A673 (cell line): ENCODE data around the gene SLC25A21. TPM values are rescaled to one million over a fixed set of nuclear protein-coding genes. Genes with fewer than 3 reads are reported as not detected.

Experiments
- BruUV-seq: library from RNA; stranded (reverse); fragments of 400-500 nt; replicated peaks from 2 replicates; lab custom pipeline; 2021; lab: Mats Ljungman, UMichigan
- CTCF ChIA-PET: fragments of 300-600 bp; sonication (Branson Sonifier 250); formaldehyde crosslinking; loops from one replicate; lab custom pipeline; 2022; ENCODE audit warnings: antibody characterized with exemption; lab: Charles Lee
- POLR2A ChIA-PET: fragments of 300-600 bp; sonication (Branson Sonifier 250); formaldehyde crosslinking; loops from one replicate; lab custom pipeline; 2022; ENCODE audit warnings: antibody characterized with exemption; ENCODE audit not compliant: low non-redundant PET; lab: Charles Lee
- DNase-seq: peaks from one replicate; pipeline ENCODE4 v3.0.0-alpha.2; 2015; ENCODE audit warnings: low spot score
- H3K27ac ChIP-seq: fragments of 200-600 bp; sonication (generic); 2 replicates; pipeline ENCODE4 v1.5.1; 2016; ENCODE audit warnings: mixed run types, low read depth, mild to moderate bottlenecking, mixed read lengths, antibody characterized with exemption, low read length; ENCODE audit not compliant: poor library complexity, severe bottlenecking
- H3K27me3 ChIP-seq: fragments of 200-600 bp; sonication (generic); replicated peaks from 2 replicates; pipeline ENCODE4 v1.6.1; 2017; ENCODE audit warnings: mixed run types, low read depth, mild to moderate bottlenecking, mixed read lengths, antibody characterized with exemption, low read length; ENCODE audit not compliant: insufficient read depth, poor library complexity
- H3K36me3 ChIP-seq: fragments of 200-600 bp; sonication (generic); 2 replicates; pipeline ENCODE4 v1.6.1; 2016; ENCODE audit warnings: mixed run types, mild to moderate bottlenecking, mixed read lengths, antibody characterized with exemption, low read length; ENCODE audit not compliant: insufficient read depth, poor library complexity, severe bottlenecking
- H3K4me1 ChIP-seq: fragments of 200-600 bp; sonication (generic); 2 replicates; pipeline ENCODE4 v1.6.1; 2017; ENCODE audit warnings: mixed run types, mild to moderate bottlenecking, mixed read lengths, antibody characterized with exemption, low read length; ENCODE audit not compliant: insufficient read depth, poor library complexity, severe bottlenecking
- H3K4me3 ChIP-seq: fragments of 200-600 bp; sonication (generic); 2 replicates; pipeline ENCODE4 v1.5.1; 2016; ENCODE audit warnings: low read depth, mixed run types, mild to moderate bottlenecking, mixed read lengths, low read length; ENCODE audit not compliant: poor library complexity, severe bottlenecking
- H3K9me3 ChIP-seq: fragments of 200-600 bp; sonication (generic); 2 replicates; pipeline ENCODE4 v1.6.1; 2016; ENCODE audit warnings: mixed run types, low read depth, mild to moderate bottlenecking, mixed read lengths, antibody characterized with exemption, low read length; ENCODE audit not compliant: poor library complexity, severe bottlenecking
- EZH2 ChIP-seq: fragments of 200-600 bp; sonication (generic); IDR thresholded peaks from 2 replicates; pipeline ENCODE4 v1.6.1; 2017; ENCODE audit warnings: borderline replicate concordance, low read depth, mild to moderate bottlenecking, mixed read lengths, antibody characterized with exemption, low read length; ENCODE audit not compliant: poor library complexity, severe bottlenecking
- intact Hi-C: fragments of 100-400 bp; cut with micrococcal nuclease; formaldehyde crosslinking; loops from one replicate; pipeline ENCODE4 v1.10.0; 2022; ENCODE audit not compliant: unreplicated experiment
- total RNA-seq: library from RNA; stranded (reverse); gene quantifications from 2 replicates; pipeline ENCODE4 v1.2.3, GENCODE V29; 2021
- TF ChIP-seq, protein P1 (sequence below): fragments of 300-800, 200-600 bp; sonication (generic); conservative IDR thresholded peaks from 2 replicates; pipeline ENCODE4 v1.5.1; 2017; ENCODE audit warnings: low read depth, mild to moderate bottlenecking, antibody characterized with exemption, low read length, moderate library complexity, mixed read lengths

SLC25A21 gene
- total RNA-seq, 1 experiment from 2014 or later, result 4.7 TPM

DNA sequence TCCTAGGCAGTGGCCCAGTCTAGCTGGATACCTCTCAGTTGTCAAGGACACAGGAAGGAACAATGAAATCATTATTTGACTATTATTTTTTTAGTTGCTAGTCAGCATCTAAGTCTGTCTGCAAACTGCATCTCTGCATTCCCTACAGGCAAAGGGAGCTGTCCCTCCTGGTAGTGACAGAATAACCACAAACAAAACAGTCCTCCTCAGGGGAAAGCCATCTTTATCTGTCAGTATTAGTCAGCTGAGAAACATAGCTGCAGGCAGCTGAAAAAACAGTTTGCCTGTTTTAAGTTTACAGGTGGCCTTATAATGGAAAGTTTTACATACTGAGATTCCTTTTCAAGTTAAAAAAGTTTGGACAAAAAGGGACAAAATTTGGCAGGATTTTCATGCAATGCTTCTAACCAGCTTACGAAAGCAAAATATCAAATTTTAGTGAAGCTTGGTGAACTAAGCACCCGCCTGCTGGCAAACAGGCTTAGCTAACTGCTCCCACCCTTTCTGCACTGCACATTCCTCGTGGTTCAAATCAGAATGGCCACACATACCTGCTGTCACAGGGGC is 29.5 kb downstream of the SLC25A21 start:
- no peaks in the 10 kb centered on the region for H3K27me3 ChIP-seq
- POLR2A ChIA-PET, result interaction anchor here (0.6 kb wide), 1 partner anchor 665 kb away, joined by 3 read pairs; no protein-coding TSS in a partner anchor
- no peaks in the 10 kb centered on the region for H3K4me1 ChIP-seq
- intact Hi-C loops, result loop anchor here (10.0 kb wide), 1 partner anchor 938 kb away; no protein-coding TSS in a partner anchor
- no peaks in the 10 kb centered on the region for H3K9me3 ChIP-seq
- no peak for TF ChIP-seq EZH2
- TF ChIP-seq, protein P1, sequence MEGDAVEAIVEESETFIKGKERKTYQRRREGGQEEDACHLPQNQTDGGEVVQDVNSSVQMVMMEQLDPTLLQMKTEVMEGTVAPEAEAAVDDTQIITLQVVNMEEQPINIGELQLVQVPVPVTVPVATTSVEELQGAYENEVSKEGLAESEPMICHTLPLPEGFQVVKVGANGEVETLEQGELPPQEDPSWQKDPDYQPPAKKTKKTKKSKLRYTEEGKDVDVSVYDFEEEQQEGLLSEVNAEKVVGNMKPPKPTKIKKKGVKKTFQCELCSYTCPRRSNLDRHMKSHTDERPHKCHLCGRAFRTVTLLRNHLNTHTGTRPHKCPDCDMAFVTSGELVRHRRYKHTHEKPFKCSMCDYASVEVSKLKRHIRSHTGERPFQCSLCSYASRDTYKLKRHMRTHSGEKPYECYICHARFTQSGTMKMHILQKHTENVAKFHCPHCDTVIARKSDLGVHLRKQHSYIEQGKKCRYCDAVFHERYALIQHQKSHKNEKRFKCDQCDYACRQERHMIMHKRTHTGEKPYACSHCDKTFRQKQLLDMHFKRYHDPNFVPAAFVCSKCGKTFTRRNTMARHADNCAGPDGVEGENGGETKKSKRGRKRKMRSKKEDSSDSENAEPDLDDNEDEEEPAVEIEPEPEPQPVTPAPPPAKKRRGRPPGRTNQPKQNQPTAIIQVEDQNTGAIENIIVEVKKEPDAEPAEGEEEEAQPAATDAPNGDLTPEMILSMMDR, result no peak
- CTCF ChIA-PET, result interaction anchor here (0.6 kb wide), 1 partner anchor 417 kb away, joined by 13 read pairs; no protein-coding TSS in a partner anchor
- no TSS peak for BruUV-seq
- no peaks in the 10 kb centered on the region for H3K36me3 ChIP-seq
- H3K27ac ChIP-seq, result no peak overlapping the region
- no peak for DNase-seq
- H3K4me3 ChIP-seq, result no peak overlapping the region

DNA sequence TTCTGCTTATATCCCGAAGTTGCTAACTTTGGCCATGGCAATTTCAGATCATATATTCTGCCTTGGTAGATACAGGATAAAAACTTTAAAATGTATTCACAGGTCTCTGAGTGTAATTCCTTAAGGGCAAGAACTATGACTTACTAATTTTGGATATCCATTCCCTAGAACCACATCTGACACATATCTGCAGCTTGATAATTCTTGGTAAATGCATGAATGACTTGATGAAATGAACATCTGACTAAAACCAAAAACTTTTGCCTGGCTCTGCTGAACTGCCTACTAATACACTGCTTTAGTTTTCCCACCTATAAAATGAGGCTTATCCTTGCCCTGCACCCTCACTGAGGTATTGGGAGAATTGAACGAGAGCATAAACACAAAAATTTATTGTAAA is 32.2 kb downstream of the SLC25A21 start:
- ChIA-PET POLR2A (no interaction called here), CTCF (no interaction called here)
- Histone ChIP-seq H3K27ac (no peak overlapping the region), H3K36me3 (no peaks in the 10 kb centered on the region), H3K9me3 (no peaks in the 10 kb centered on the region), H3K4me1 (no peaks in the 10 kb centered on the region), H3K4me3 (no peak overlapping the region), H3K27me3 (no peaks in the 10 kb centered on the region)
- no TSS peak for BruUV-seq
- TF ChIP-seq, protein P1, result no peak
- intact Hi-C loops, result loop anchor here (10.0 kb wide), 1 partner anchor 935 kb away; no protein-coding TSS in a partner anchor
- no peak for DNase-seq

- ChIA-PET POLR2A (no interaction called here), CTCF (no interaction called here)
- no peaks in the 10 kb centered on the region for H3K4me1 ChIP-seq
- DNase-seq, result no peak
- no peaks in the 10 kb centered on the region for H3K27me3 ChIP-seq
- no peak overlapping the region for H3K4me3 ChIP-seq
- no TSS peak for BruUV-seq
- no peaks in the 10 kb centered on the region for H3K9me3 ChIP-seq
- TF ChIP-seq, protein P1, result no peak
- no peak for TF ChIP-seq EZH2
- H3K36me3 ChIP-seq, result no peaks in the 10 kb centered on the region
- intact Hi-C loops, result loop anchor here (10.0 kb wide), 1 partner anchor 935 kb away; no protein-coding TSS in a partner anchor
- H3K27ac ChIP-seq, result no peak overlapping the region
Measured at GRCh38 chr14:37139710-37140109, 32.7 kb downstream of the SLC25A21 start.
